ENCODE measurements around the gene CTBP2. TPM values are rescaled to one million over a fixed set of nuclear protein-coding genes. Genes with fewer than 3 reads are reported as not detected.

The CTBP2 gene
- total RNA-seq, 3 donors from 2014 or later (not counting 1 experiment from before 2014, with no cell fraction given), result 120 to 179 (median 124) TPM

DNA sequence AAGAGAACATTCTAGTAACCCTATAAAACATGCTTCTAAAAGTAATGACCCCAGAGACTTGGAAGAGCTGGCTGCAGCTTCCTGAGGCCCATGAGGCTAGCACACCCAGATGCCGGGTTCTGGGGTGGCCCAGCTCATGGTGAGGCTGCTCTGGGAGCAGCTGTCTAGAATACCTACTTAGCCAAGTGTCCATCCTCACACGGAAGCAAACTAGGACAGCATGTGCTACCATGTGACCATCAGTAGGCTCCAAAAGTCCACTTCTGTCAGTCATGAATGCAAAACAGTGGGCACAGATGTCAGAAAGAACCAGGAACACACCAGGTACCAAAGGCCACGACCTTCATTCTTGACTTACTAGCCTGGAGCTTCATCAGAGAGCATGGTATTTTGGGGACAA lies 32.4 kb downstream of the CTBP2 start:
- DNase-seq, result no peak
- peaks cover 15% of the 10 kb centered on the region for H3K36me3 ChIP-seq (ENCODE audit: control insufficient read depth, insufficient read depth, low read length)
- peaks cover 3% of the 10 kb centered on the region for H3K9me3 ChIP-seq (ENCODE audit: control insufficient read depth, insufficient read depth, low read length)
- Mint-ChIP-seq H3K27me3 (ENCODE audit: low read depth in 2 of 2) (no peaks in the 10 kb centered on the region), H3K27ac (peak overlapping the region; percentile 90 to 91), H3K4me1 (peaks cover 85 to 89% of the 10 kb centered on the region in 2 donors), H3K4me3 (peak overlapping the region; percentile 41), H3K9me3 (no peaks in the 10 kb centered on the region), H3K36me3 (no peaks in the 10 kb centered on the region)
- H3K27ac ChIP-seq (ENCODE audit: low read length), result no peak overlapping the region
- ATAC-seq, result no peak
- intact Hi-C loops (cut with micrococcal nuclease), result loop anchor here (2.0 kb wide), 1 partner anchor 23 kb away; no protein-coding TSS in a partner anchor
- no peaks in the 10 kb centered on the region for H3K27me3 ChIP-seq (ENCODE audit: control insufficient read depth, insufficient read depth, low read length)
- H3K4me3 ChIP-seq (ENCODE audit: low read length), result no peak overlapping the region
- no peak for TF ChIP-seq CTCF (IDR thresholded peaks at IDR 0.05)
- WGBS (ENCODE audit: insufficient coverage), result 74% methylated on average over 3 of the region's 3 CpGs
- peaks cover 60% of the 10 kb centered on the region for H3K4me1 ChIP-seq (ENCODE audit: control insufficient read depth, insufficient read depth, low read length)

- Mint-ChIP-seq H3K9me3 (no peaks in the 10 kb centered on the region), H3K4me1 (peaks cover 85 to 91% of the 10 kb centered on the region in 2 donors), H3K27me3 (ENCODE audit: low read depth in 2 of 2) (no peaks in the 10 kb centered on the region), H3K27ac (peak overlapping the region; percentile 90 to 91), H3K4me3 (peak overlapping the region; percentile 28), H3K36me3 (no peaks in the 10 kb centered on the region)
- ATAC-seq, result no peak
- WGBS (ENCODE audit: insufficient coverage), result 73% methylated on average over 4 of the region's 5 CpGs
- H3K9me3 ChIP-seq (ENCODE audit: control insufficient read depth, insufficient read depth, low read length), result peaks cover 3% of the 10 kb centered on the region
- H3K27me3 ChIP-seq (ENCODE audit: control insufficient read depth, insufficient read depth, low read length), result no peaks in the 10 kb centered on the region
- no peak overlapping the region for H3K4me3 ChIP-seq (ENCODE audit: low read length)
- DNase-seq, result no peak
- H3K4me1 ChIP-seq (ENCODE audit: control insufficient read depth, insufficient read depth, low read length), result peaks cover 61% of the 10 kb centered on the region
- intact Hi-C loops (cut with micrococcal nuclease), result no loop called here
- H3K27ac ChIP-seq (ENCODE audit: low read length), result no peak overlapping the region
- no peak for TF ChIP-seq CTCF (IDR thresholded peaks at IDR 0.05)
- H3K36me3 ChIP-seq (ENCODE audit: control insufficient read depth, insufficient read depth, low read length), result peaks cover 15% of the 10 kb centered on the region
Observed at GRCh38 chr10:125127110-125127509, 33.3 kb downstream of the CTBP2 start.

DNA sequence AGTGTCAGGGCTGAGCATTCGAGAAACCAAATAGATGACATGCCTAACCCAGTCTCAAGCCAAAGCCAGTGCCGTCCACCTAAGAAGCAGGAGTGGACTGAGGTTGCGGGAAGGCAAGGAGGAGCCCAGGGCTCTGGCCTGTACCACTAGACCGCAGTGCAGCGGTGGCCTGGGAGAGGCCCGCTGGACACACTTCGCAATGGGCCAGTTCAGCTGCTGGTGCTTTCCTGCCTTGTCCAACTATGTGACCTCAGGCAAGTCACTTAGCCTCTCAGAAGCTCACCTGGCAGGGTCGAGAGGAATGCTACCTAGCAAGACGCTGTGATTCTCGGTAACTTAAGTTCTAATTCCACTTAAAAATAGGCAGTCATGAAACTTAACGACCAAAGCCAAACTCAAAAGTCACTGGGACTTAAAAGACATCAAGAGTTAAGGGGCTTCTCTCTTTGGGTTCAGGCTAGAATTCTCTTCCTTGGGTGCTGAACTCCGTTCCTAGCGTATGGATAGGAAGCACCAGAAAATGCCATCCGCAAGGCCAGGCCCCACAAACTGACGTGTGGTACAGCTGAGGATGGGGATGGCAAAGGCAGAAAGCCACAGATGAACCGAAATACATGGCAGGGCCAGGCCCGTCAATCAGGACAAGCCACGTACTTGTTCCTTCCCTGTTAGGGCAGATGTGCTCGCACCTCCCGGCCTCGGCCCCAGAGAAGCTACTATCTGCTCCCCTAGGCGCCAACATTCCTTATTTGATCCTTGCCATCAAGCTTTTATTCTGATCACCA lies 34.2 kb downstream of the CTBP2 start:
- H3K4me1 Mint-ChIP-seq, result peaks cover 91 to 96% of the 10 kb centered on the region in 2 donors
- ATAC-seq (no peak), DNase-seq (no peak)
- H3K36me3 Mint-ChIP-seq, result no peaks in the 10 kb centered on the region
- H3K9me3 ChIP-seq (ENCODE audit: control insufficient read depth, insufficient read depth, low read length), result no peaks in the 10 kb centered on the region
- no peak overlapping the region for H3K4me3 ChIP-seq (ENCODE audit: low read length)
- TF ChIP-seq CTCF (IDR thresholded peaks at IDR 0.05), result no peak
- peaks cover 7% of the 10 kb centered on the region for H3K36me3 ChIP-seq (ENCODE audit: control insufficient read depth, insufficient read depth, low read length)
- H3K4me3 Mint-ChIP-seq, result peak overlapping the region; percentile 35
- WGBS (ENCODE audit: insufficient coverage), result 86% methylated on average over 22 of the region's 22 CpGs
- H3K27ac ChIP-seq (ENCODE audit: low read length), result no peak overlapping the region
- H3K27me3 ChIP-seq (ENCODE audit: control insufficient read depth, insufficient read depth, low read length), result no peaks in the 10 kb centered on the region
- intact Hi-C loops (cut with micrococcal nuclease), result no loop called here
- H3K9me3 Mint-ChIP-seq, result no peaks in the 10 kb centered on the region
- no peaks in the 10 kb centered on the region for H3K27me3 Mint-ChIP-seq (ENCODE audit: low read depth in 2 of 2)
- H3K27ac Mint-ChIP-seq, result peak overlapping the region; percentile 90 to 91
- H3K4me1 ChIP-seq (ENCODE audit: control insufficient read depth, insufficient read depth, low read length), result peaks cover 67% of the 10 kb centered on the region

Data from natural killer cell (primary cell).